GM23338 (cell line): Measurements from ENCODE around the gene LMBR1L. TPM values are rescaled to one million over a fixed set of nuclear protein-coding genes. Genes with fewer than 3 reads are reported as not detected.

Experiments used
- ATAC-seq: fragments of 200-7000 bp; cut with Tn5 transposase; 3 replicates; pipeline ENCODE4 v1.9.1; 2020
- DNase-seq: peaks from one replicate; pipeline ENCODE4 v3.0.0-alpha.2; 2015; ENCODE audit warnings: low spot score
- H2AFZ ChIP-seq: fragments of 200-600 bp; sonication (generic); 2 replicates; pipeline ENCODE4 v1.8.0; 2016; ENCODE audit warnings: antibody characterized with exemption, mild to moderate bottlenecking, moderate library complexity
- H3F3A ChIP-seq: fragments of 200-600 bp; sonication (generic); replicated peaks from 2 replicates; pipeline ENCODE4 v1.8.0; 2017; ENCODE audit warnings: antibody characterized with exemption, mixed run types, low read depth
- H3K27ac ChIP-seq: fragments of 200-600 bp; sonication (generic); 2 replicates; pipeline ENCODE4 v1.6.1; 2016; ENCODE audit warnings: low read depth
- H3K27me3 ChIP-seq: fragments of 200-600 bp; sonication (generic); 2 replicates; pipeline ENCODE4 v1.8.0; 2016; ENCODE audit warnings: mild to moderate bottlenecking, mixed run types, moderate library complexity; ENCODE audit not compliant: insufficient read depth
- H3K36me3 ChIP-seq: fragments of 200-600 bp; sonication (generic); 2 replicates; pipeline ENCODE4 v1.8.0; 2016; ENCODE audit warnings: mild to moderate bottlenecking; ENCODE audit not compliant: insufficient read depth
- H3K4me1 ChIP-seq: fragments of 200-600 bp; sonication (generic); 2 replicates; pipeline ENCODE4 v1.8.0; 2016; ENCODE audit warnings: mild to moderate bottlenecking, moderate library complexity; ENCODE audit not compliant: insufficient read depth
- H3K4me2 ChIP-seq: fragments of 200-600 bp; sonication (generic); 2 replicates; pipeline ENCODE4 v1.7.1; 2017; ENCODE audit warnings: mixed run types
- H3K4me3 ChIP-seq: fragments of 200-600 bp; sonication (generic); 2 replicates; pipeline ENCODE4 v1.6.1; 2016; ENCODE audit warnings: mixed run types
- H3K79me2 ChIP-seq: fragments of 200-600 bp; sonication (generic); replicated peaks from 2 replicates; pipeline ENCODE4 v1.8.0; 2017; ENCODE audit warnings: mild to moderate bottlenecking; ENCODE audit not compliant: insufficient read depth
- H3K9me2 ChIP-seq: fragments of 200-600 bp; sonication (generic); 2 replicates; pipeline ENCODE4 v1.8.0; 2017; ENCODE audit not compliant: insufficient read depth
- H4K20me1 ChIP-seq: fragments of 200-600 bp; sonication (generic); replicated peaks from 2 replicates; pipeline ENCODE4 v1.8.0; 2017; ENCODE audit warnings: mild to moderate bottlenecking; ENCODE audit not compliant: insufficient read depth
- H3K27ac Mint-ChIP-seq: 2 replicates; pipeline ENCODE4 v1.8.0; 2020; ENCODE audit warnings: inconsistent platforms, mild to moderate bottlenecking, moderate library complexity, mixed read lengths
- H3K27me3 Mint-ChIP-seq: 3 replicates; pipeline ENCODE4 v1.8.0; 2022; ENCODE audit warnings: low read depth, mild to moderate bottlenecking, moderate library complexity, mixed read lengths, inconsistent platforms; ENCODE audit not compliant: insufficient read depth, poor library complexity
- H3K36me3 Mint-ChIP-seq: 3 replicates; pipeline ENCODE4 v1.8.0; 2021; ENCODE audit warnings: low read depth, mild to moderate bottlenecking, inconsistent platforms, moderate library complexity, mixed read lengths
- H3K4me1 Mint-ChIP-seq: 3 replicates; pipeline ENCODE4 v1.8.0; 2020; ENCODE audit warnings: mild to moderate bottlenecking, inconsistent platforms, mixed read lengths
- H3K4me3 Mint-ChIP-seq: 3 replicates; pipeline ENCODE4 v1.8.0; 2021; ENCODE audit warnings: moderate library complexity, mild to moderate bottlenecking, inconsistent platforms, mixed read lengths
- H3K9me3 Mint-ChIP-seq: 3 replicates; pipeline ENCODE4 v1.8.0; 2020; ENCODE audit warnings: moderate library complexity, mild to moderate bottlenecking, inconsistent platforms, mixed read lengths
- CREB1 ChIP-seq: fragments of 250-450 bp; sonication (Bioruptor Pico); IDR thresholded peaks from 2 replicates; pipeline ENCODE4 v1.5.0; 2020; ENCODE audit warnings: low read depth, mild to moderate bottlenecking, moderate library complexity
- EZH2phosphoT487 ChIP-seq: fragments of 200-600 bp; sonication (generic); IDR thresholded peaks from one replicate; pipeline ENCODE4 v1.8.1; 2018; ENCODE audit warnings: antibody characterized with exemption; ENCODE audit not compliant: unreplicated experiment
- JUNB ChIP-seq: IDR thresholded peaks from one replicate; pipeline ENCODE4 v1.6.1; 2016; ENCODE audit warnings: antibody characterized with exemption; ENCODE audit not compliant: unreplicated experiment
- NANOG ChIP-seq: IDR thresholded peaks from 2 replicates; pipeline ENCODE4 v1.6.1; 2016; ENCODE audit warnings: antibody characterized with exemption, borderline replicate concordance
- POLR2AphosphoS5 ChIP-seq: IDR thresholded peaks from 2 replicates; pipeline ENCODE4 v1.6.1; 2016; ENCODE audit warnings: antibody characterized with exemption, low read depth
- STAT1 ChIP-seq: IDR thresholded peaks from one replicate; pipeline ENCODE4 v1.6.1; 2016; ENCODE audit warnings: antibody characterized with exemption; ENCODE audit not compliant: unreplicated experiment
- ZNF114 ChIP-seq: fragments of 250-450 bp; sonication (Bioruptor Pico); IDR thresholded peaks from 2 replicates; pipeline ENCODE4 v1.5.0; 2020; ENCODE audit warnings: mild to moderate bottlenecking, moderate library complexity
- ZNF331 ChIP-seq: fragments of 250-450 bp; sonication (Bioruptor Pico); IDR thresholded peaks from 2 replicates; pipeline ENCODE4 v1.5.0; 2020; ENCODE audit warnings: low read depth, mild to moderate bottlenecking, moderate library complexity
- polyA plus RNA-seq: library from polyadenylated mRNA; unstranded; fragments of >200 nt; fragmentation: Nextera tagmentation; extraction: Ambion mirVana; gene quantifications from 2 replicates; pipeline ENCODE4 v1.2.1, GENCODE V29; 2016
- total RNA-seq: library from RNA; depleted of rRNA; stranded (reverse); fragments of >200 nt; shearing (Covaris generic); gene quantifications from 2 replicates; pipeline ENCODE4 v1.2.3, GENCODE V29; 2014
- TF ChIP-seq, protein P1 (sequence below), 2 experiments: fragments of 200-600 bp in 1 of 2; sonication (generic) in 1 of 2; conservative IDR thresholded peaks; 2 replicates each; pipeline versions ENCODE4 v1.5.1 to v1.6.1; 2016 to 2017; ENCODE audit warnings: antibody characterized with exemption in 2 of 2, low read depth in 2 of 2, mild to moderate bottlenecking in 2 of 2, moderate library complexity in 1 of 2
- TF ChIP-seq, protein P2 (sequence below): fragments of 250-450 bp; sonication (Bioruptor Pico); IDR thresholded peaks from 2 replicates; pipeline ENCODE4 v1.5.0; 2020; ENCODE audit warnings: mild to moderate bottlenecking, moderate library complexity
- TF ChIP-seq, protein P3 (sequence below): IDR thresholded peaks from 2 replicates; pipeline ENCODE4 v1.6.1; 2016; ENCODE audit warnings: antibody characterized with exemption

Gene LMBR1L
- total and polyA plus RNA-seq, 2 experiments from 2014 or later, result 19.8 to 57.0 TPM

DNA sequence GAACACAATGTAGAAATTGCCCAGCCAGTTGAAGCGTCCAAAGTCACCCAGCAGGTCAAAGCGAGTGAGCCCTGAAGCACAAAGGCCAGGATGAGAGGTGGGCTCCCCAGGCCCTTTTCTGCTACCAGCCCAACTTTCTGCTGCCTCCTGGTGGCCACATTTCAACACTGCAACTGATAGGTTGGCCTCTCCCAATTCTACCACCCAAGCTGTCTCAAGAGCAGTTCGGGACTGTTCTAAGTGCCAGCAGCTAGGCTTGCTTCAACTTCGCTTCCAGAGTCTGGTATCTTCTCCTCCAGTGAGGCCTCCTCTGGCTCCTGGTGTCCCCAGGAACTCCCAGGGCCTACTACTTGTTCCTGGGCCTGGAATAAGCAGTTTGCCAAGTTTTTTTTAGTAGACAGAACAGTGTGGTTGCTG lies 12.6 kb downstream of the LMBR1L start:
- peak; percentile 70 for ATAC-seq
- TF ChIP-seq CREB1, result no peak
- TF ChIP-seq, protein P1, sequence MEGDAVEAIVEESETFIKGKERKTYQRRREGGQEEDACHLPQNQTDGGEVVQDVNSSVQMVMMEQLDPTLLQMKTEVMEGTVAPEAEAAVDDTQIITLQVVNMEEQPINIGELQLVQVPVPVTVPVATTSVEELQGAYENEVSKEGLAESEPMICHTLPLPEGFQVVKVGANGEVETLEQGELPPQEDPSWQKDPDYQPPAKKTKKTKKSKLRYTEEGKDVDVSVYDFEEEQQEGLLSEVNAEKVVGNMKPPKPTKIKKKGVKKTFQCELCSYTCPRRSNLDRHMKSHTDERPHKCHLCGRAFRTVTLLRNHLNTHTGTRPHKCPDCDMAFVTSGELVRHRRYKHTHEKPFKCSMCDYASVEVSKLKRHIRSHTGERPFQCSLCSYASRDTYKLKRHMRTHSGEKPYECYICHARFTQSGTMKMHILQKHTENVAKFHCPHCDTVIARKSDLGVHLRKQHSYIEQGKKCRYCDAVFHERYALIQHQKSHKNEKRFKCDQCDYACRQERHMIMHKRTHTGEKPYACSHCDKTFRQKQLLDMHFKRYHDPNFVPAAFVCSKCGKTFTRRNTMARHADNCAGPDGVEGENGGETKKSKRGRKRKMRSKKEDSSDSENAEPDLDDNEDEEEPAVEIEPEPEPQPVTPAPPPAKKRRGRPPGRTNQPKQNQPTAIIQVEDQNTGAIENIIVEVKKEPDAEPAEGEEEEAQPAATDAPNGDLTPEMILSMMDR (conservative IDR thresholded peaks at IDR 0.05; ENCODE audit: low read depth in 2 of 2), result peak; percentile 78 to 90
- H3K27ac ChIP-seq, result no peak overlapping the region
- peaks cover 34% of the 10 kb centered on the region for H3K36me3 Mint-ChIP-seq
- H3K9me3 Mint-ChIP-seq, result no peaks in the 10 kb centered on the region
- peaks cover 24% of the 10 kb centered on the region for H3K4me1 Mint-ChIP-seq
- no peak overlapping the region for H3K4me2 ChIP-seq
- peaks cover 10% of the 10 kb centered on the region for H4K20me1 ChIP-seq
- H3K79me2 ChIP-seq, result no peaks in the 10 kb centered on the region
- H3K4me3 ChIP-seq, result no peak overlapping the region
- H3K27ac Mint-ChIP-seq, result no peak overlapping the region
- H3K27me3 Mint-ChIP-seq, result peaks cover 31% of the 10 kb centered on the region
- H3K4me1 ChIP-seq, result peaks cover 19% of the 10 kb centered on the region
- no peak overlapping the region for H2AFZ ChIP-seq
- peaks cover 4% of the 10 kb centered on the region; the same call in 1 of the 2 replicates for H3K36me3 ChIP-seq
- peak; percentile 87 for DNase-seq
- 0 out of 2 replicates have a peak, but pooled peaks cover 4% of the 10 kb centered on the region for H3F3A ChIP-seq
- H3K9me2 ChIP-seq, result no peaks in the 10 kb centered on the region
- peaks cover 35% of the 10 kb centered on the region for H3K27me3 ChIP-seq
- H3K4me3 Mint-ChIP-seq, result no peak overlapping the region

DNA sequence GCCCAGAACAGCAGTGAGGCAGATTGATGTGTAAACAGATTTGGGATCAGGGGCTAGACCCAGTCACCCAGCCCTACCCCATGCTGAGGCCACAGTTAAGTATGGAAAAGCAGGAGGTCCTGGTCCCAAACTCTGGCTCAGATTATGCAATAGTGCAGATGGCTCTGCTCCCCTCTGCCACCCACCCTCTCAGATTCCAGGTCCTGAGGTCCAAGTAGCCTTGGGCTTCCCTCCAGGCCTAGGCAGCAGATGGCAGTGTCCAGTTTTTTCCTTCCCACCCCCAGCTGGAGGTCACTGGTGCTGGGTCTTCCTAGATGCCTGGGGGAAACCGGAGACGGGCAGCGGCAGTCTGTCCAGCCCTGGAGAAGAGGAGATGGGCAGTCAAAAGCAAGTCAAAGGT lies 13.3 kb downstream of the LMBR1L start:
- H3K4me1 ChIP-seq, result peaks cover 25% of the 10 kb centered on the region
- peaks cover 4% of the 10 kb centered on the region; the same call in 1 of the 2 replicates for H3K36me3 ChIP-seq
- DNase-seq (no peak), ATAC-seq (no peak)
- H3K4me3 ChIP-seq, result no peak overlapping the region
- no peaks in the 10 kb centered on the region for H3K79me2 ChIP-seq
- Mint-ChIP-seq H3K36me3 (peaks cover 34% of the 10 kb centered on the region), H3K27ac (no peak overlapping the region), H3K27me3 (peaks cover 38% of the 10 kb centered on the region), H3K9me3 (no peaks in the 10 kb centered on the region), H3K4me1 (peaks cover 28% of the 10 kb centered on the region), H3K4me3 (no peak overlapping the region)
- no peak overlapping the region for H3K27ac ChIP-seq
- peaks cover 41% of the 10 kb centered on the region for H3K27me3 ChIP-seq
- H2AFZ ChIP-seq, result no peak overlapping the region
- H3K9me2 ChIP-seq, result no peaks in the 10 kb centered on the region
- peaks cover 17% of the 10 kb centered on the region for H4K20me1 ChIP-seq
- H3F3A ChIP-seq, result peaks cover 7% of the 10 kb centered on the region; the same call in 1 of the 2 replicates
- no peak overlapping the region for H3K4me2 ChIP-seq
- no peak for TF ChIP-seq ZNF114 (CRISPR knock-in tag)
- TF ChIP-seq, protein P2, sequence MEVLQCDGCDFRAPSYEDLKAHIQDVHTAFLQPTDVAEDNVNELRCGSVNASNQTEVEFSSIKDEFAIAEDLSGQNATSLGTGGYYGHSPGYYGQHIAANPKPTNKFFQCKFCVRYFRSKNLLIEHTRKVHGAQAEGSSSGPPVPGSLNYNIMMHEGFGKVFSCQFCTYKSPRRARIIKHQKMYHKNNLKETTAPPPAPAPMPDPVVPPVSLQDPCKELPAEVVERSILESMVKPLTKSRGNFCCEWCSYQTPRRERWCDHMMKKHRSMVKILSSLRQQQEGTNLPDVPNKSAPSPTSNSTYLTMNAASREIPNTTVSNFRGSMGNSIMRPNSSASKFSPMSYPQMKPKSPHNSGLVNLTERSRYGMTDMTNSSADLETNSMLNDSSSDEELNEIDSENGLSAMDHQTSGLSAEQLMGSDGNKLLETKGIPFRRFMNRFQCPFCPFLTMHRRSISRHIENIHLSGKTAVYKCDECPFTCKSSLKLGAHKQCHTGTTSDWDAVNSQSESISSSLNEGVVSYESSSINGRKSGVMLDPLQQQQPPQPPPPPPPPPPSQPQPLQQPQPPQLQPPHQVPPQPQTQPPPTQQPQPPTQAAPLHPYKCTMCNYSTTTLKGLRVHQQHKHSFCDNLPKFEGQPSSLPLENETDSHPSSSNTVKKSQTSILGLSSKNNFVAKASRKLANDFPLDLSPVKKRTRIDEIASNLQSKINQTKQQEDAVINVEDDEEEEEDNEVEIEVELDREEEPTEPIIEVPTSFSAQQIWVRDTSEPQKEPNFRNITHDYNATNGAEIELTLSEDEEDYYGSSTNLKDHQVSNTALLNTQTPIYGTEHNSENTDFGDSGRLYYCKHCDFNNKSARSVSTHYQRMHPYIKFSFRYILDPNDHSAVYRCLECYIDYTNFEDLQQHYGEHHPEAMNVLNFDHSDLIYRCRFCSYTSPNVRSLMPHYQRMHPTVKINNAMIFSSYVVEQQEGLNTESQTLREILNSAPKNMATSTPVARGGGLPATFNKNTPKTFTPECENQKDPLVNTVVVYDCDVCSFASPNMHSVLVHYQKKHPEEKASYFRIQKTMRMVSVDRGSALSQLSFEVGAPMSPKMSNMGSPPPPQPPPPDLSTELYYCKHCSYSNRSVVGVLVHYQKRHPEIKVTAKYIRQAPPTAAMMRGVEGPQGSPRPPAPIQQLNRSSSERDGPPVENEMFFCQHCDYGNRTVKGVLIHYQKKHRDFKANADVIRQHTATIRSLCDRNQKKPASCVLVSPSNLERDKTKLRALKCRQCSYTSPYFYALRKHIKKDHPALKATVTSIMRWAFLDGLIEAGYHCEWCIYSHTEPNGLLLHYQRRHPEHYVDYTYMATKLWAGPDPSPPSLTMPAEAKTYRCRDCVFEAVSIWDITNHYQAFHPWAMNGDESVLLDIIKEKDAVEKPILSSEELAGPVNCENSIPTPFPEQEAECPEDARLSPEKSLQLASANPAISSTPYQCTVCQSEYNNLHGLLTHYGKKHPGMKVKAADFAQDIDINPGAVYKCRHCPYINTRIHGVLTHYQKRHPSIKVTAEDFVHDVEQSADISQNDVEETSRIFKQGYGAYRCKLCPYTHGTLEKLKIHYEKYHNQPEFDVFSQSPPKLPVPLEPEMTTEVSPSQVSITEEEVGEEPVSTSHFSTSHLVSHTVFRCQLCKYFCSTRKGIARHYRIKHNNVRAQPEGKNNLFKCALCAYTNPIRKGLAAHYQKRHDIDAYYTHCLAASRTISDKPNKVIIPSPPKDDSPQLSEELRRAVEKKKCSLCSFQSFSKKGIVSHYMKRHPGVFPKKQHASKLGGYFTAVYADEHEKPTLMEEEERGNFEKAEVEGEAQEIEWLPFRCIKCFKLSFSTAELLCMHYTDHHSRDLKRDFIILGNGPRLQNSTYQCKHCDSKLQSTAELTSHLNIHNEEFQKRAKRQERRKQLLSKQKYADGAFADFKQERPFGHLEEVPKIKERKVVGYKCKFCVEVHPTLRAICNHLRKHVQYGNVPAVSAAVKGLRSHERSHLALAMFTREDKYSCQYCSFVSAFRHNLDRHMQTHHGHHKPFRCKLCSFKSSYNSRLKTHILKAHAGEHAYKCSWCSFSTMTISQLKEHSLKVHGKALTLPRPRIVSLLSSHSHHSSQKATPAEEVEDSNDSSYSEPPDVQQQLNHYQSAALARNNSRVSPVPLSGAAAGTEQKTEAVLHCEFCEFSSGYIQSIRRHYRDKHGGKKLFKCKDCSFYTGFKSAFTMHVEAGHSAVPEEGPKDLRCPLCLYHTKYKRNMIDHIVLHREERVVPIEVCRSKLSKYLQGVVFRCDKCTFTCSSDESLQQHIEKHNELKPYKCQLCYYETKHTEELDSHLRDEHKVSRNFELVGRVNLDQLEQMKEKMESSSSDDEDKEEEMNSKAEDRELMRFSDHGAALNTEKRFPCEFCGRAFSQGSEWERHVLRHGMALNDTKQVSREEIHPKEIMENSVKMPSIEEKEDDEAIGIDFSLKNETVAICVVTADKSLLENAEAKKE (CRISPR knock-in tag), result no peak
- TF ChIP-seq JUNB, result no peak
- TF ChIP-seq EZH2phosphoT487, result no peak
- TF ChIP-seq CREB1, result no peak
- no peak for TF ChIP-seq ZNF331 (CRISPR knock-in tag)
- TF ChIP-seq, protein P1 (conservative IDR thresholded peaks at IDR 0.05; ENCODE audit: low read depth in 2 of 2), result no peak
- TF ChIP-seq STAT1, result no peak
- TF ChIP-seq, protein P3, sequence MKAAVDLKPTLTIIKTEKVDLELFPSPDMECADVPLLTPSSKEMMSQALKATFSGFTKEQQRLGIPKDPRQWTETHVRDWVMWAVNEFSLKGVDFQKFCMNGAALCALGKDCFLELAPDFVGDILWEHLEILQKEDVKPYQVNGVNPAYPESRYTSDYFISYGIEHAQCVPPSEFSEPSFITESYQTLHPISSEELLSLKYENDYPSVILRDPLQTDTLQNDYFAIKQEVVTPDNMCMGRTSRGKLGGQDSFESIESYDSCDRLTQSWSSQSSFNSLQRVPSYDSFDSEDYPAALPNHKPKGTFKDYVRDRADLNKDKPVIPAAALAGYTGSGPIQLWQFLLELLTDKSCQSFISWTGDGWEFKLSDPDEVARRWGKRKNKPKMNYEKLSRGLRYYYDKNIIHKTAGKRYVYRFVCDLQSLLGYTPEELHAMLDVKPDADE, result no peak
- TF ChIP-seq NANOG, result no peak
- no peak for TF ChIP-seq POLR2AphosphoS5
